PC-3 (cell line): ENCODE measurements around the gene RHOJ.

Experiments used
- CTCF ChIP-seq: fragments of 300-600 bp; sonication (generic); conservative IDR thresholded peaks from 2 replicates; pipeline ENCODE4 v1.5.1; 2017; ENCODE audit warnings: antibody characterized with exemption, low read depth, mild to moderate bottlenecking, low read length
- EZH2 ChIP-seq: fragments of 300-600 bp; sonication (generic); IDR thresholded peaks from one replicate; pipeline ENCODE4 v1.6.1; 2017; ENCODE audit warnings: antibody characterized with exemption, mild to moderate bottlenecking, low read length; ENCODE audit not compliant: unreplicated experiment

GRCh38 chr14:63237791-63238190 lies 33.5 kb downstream of the RHOJ start:
- TF ChIP-seq CTCF (no peak), EZH2 (no peak)
